Right cardiac atrium (tissue), 5 donors: Measurements from ENCODE around the gene LNX1. TPM values are rescaled to one million over a fixed set of nuclear protein-coding genes. Genes with fewer than 3 reads are reported as not detected.

Experiments
- ATAC-seq, 2 donors: fragments of 200-7000 bp; cut with Tn5 transposase; one replicate each; pipeline versions ENCODE4 v1.8.0 to v1.9.1; 2020; ENCODE audit warnings: moderate library complexity in 2 of 2, mild to moderate bottlenecking in 1 of 2
- DNase-seq, 3 donors: peaks; one replicate each; pipeline ENCODE4 v3.0.0-alpha.2; 2020
- H3K27ac ChIP-seq: one replicate; pipeline ENCODE4 v1.5.1; 2013; ENCODE audit warnings: mild to moderate bottlenecking, low read length, control low read depth, moderate library complexity
- H3K27me3 ChIP-seq: one replicate; pipeline ENCODE4 v1.6.1; 2013; ENCODE audit not compliant: control insufficient read depth, insufficient read depth
- H3K4me1 ChIP-seq: one replicate; pipeline ENCODE4 v1.6.1; 2013; ENCODE audit warnings: low read length; ENCODE audit not compliant: control insufficient read depth, insufficient read depth
- H3K4me3 ChIP-seq: one replicate; pipeline ENCODE4 v1.5.1; 2013; ENCODE audit warnings: low read length, control low read depth
- H3K9me3 ChIP-seq: one replicate; pipeline ENCODE4 v1.6.1; 2013; ENCODE audit warnings: low read length; ENCODE audit not compliant: control insufficient read depth
- WGBS: extraction: QIAGEN DNeasy Blood & Tissue Kit; methylation state at CpG from one replicate; pipeline ENCODE4 v1.1.7; 2013; 5-methylcytosine and 5-hydroxymethylcytosine counted together
- intact Hi-C, 4 donors: fragments of 100-400 bp; cut with DNase I; formaldehyde crosslinking; loops; one replicate each; pipeline versions ENCODE4 v1.11.0 to v1.14.0; 2022 to 2023
- polyA plus RNA-seq: library from polyadenylated mRNA; stranded (reverse); fragments of 200-250 nt; gene quantifications from one replicate; pipeline ENCODE4 v1.2.3, GENCODE V29; 2013
- total RNA-seq, 4 donors: library from RNA; stranded (reverse); fragmentation: NEBNext Ultra II Directional; extraction: Animal tissue kit (Norgen Biotek cat#: 25700); gene quantifications; one replicate each; pipeline ENCODE4 v1.2.1, GENCODE V29; 2021
- donor health status: healthy with polysubstance abuse.
- donor health status: DM: no; HTN: yes; CAD: no.
- donor health status: DM: no; HTN: no; CAD: no.
- donor health status: DM: no; HTN: yes; CAD: no; lungs with severe emphysema.
- donor health status: DM: yes; HTN: yes; CAD: no.

Gene LNX1
- total and polyA plus RNA-seq, 5 donors = 4.4 to 11.5 (median 6.8) TPM

DNA sequence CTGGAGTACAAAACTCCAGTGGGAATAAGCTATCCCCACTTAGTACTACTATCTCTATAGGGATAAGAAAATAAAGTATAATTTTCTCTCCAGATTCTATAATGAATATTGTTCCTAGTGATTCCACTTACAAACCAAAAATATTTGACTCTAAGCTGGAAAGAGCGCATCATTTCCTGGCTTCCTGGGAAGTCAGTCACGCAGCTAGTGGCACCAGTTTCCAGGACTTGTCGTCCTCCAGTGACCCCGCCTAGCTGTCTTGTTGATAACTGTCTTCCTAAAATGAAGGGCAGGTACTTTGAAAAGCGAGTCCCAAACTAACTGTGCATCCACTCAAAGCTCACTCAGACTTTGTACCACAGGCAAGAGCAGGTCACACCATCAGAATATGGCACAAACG lies 39.3 kb downstream of the LNX1 start:
- peak in 1 of 2 donors; percentile 65 for ATAC-seq
- 53% methylated on average over 6 of the region's 6 CpGs for WGBS
- intact Hi-C loops = no loop called here
- no peak overlapping the region for H3K4me3 ChIP-seq
- no peaks in the 10 kb centered on the region for H3K9me3 ChIP-seq
- H3K27me3 ChIP-seq = no peaks in the 10 kb centered on the region
- peaks cover 6% of the 10 kb centered on the region for H3K4me1 ChIP-seq
- no peak for DNase-seq
- no peak overlapping the region for H3K27ac ChIP-seq

DNA sequence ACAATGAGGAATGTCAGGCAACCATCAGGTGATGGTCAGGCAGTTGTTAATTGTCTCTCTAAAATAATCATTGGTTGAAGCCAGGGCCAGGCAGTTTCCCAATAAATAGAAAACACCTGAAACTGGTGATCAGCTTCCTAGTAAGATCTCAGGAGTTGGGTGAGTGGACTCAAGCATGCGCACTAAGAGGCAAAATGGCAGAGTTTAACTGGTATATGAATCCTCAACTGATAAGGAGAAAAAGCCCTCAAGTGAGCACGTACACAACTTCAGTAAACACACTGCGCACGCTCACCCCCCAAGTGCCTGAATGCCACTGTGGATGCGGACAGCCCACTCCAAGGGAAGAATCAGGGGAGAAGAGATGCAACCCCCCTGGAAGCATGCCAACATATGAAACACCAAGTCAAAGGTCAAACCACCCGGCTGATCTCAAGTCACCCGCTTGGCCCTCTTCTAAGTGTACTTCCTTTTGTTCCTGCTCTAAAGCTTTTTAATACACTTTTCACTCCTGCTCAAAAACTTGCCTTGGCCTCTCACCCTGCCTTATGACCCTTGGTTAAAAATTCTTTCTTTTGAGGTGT lies 39.9 kb downstream of the LNX1 start:
- 84% methylated on average over 7 of the region's 7 CpGs for WGBS
- Histone ChIP-seq H3K27ac (no peak overlapping the region), H3K4me1 (peaks cover 6% of the 10 kb centered on the region), H3K27me3 (no peaks in the 10 kb centered on the region), H3K9me3 (no peaks in the 10 kb centered on the region), H3K4me3 (no peak overlapping the region)
- intact Hi-C loops = no loop called here
- ATAC-seq (no peak), DNase-seq (no peak)

GRCh38 chr4:53548662-53549061 lies 42.6 kb downstream of the LNX1 start:
- H3K9me3 ChIP-seq = no peaks in the 10 kb centered on the region
- H3K27ac ChIP-seq = no peak overlapping the region
- H3K4me3 ChIP-seq = no peak overlapping the region
- no peak for ATAC-seq
- H3K4me1 ChIP-seq = peaks cover 2% of the 10 kb centered on the region
- no peak for DNase-seq
- 98% methylated on average over 3 of the region's 3 CpGs for WGBS
- H3K27me3 ChIP-seq = no peaks in the 10 kb centered on the region
- intact Hi-C loops = no loop called here

DNA sequence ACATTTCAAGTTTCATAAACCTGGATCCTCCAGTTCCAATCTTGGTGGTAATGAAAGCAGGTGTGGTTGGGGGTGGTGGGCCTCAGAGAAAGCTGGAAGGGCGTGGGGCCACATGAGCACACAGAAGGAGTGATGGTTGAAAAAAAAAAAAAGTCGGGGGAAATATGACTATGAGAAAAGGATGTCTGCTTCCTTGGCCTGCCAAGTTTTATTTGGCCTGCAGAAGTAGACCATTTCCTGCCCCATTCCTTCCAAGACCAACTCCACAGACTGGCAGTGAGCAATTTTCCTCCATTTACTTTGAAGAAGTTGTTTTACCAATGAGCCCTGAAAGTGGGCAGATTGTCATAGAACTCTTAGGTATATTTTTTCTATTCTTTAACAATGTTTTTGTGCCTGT lies 43.3 kb downstream of the LNX1 start:
- intact Hi-C loops = no loop called here
- DNase-seq (no peak), ATAC-seq (peak in 1 of 2 donors; percentile 52)
- no peak overlapping the region for H3K27ac ChIP-seq
- WGBS = 40% methylated on average over 2 of the region's 2 CpGs
- H3K27me3 ChIP-seq = no peaks in the 10 kb centered on the region
- no peak overlapping the region for H3K4me3 ChIP-seq
- no peaks in the 10 kb centered on the region for H3K9me3 ChIP-seq
- peaks cover 2% of the 10 kb centered on the region for H3K4me1 ChIP-seq

GRCh38 chr4:53545942-53546581 lies 45.2 kb downstream of the LNX1 start:
- no peak overlapping the region for H3K27ac ChIP-seq
- no peak for DNase-seq

DNA sequence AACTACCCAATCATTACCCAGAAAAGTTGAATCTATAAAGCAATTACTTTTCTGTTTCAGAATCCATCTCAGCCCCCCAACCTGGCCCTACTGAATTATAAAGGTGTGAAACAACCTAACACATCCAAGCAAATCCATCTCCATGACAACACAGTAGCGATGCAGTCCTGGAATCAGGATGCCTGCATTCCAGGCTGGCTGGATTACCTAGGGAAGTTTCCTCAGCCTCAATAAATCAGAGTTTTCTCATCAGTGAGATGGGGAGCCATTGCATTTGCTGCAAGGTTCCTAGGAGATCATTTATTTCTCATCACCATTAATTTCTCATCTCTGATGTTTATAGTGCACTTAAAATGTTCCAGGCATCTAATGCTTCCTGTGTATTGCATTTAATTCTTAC lies 46.0 kb downstream of the LNX1 start:
- ATAC-seq = no peak
- 87% methylated on average over 1 of the region's 1 CpG for WGBS

More at GRCh38 chr4:53545942-53546581, 45.2 kb downstream of the LNX1 start:
- Histone ChIP-seq H3K4me1 (no peaks in the 10 kb centered on the region), H3K27me3 (no peaks in the 10 kb centered on the region), H3K9me3 (no peaks in the 10 kb centered on the region), H3K4me3 (no peak overlapping the region)
- no peak for ATAC-seq
- WGBS = 92% methylated on average over 3 of the region's 3 CpGs
- intact Hi-C loops = no loop called here

DNA sequence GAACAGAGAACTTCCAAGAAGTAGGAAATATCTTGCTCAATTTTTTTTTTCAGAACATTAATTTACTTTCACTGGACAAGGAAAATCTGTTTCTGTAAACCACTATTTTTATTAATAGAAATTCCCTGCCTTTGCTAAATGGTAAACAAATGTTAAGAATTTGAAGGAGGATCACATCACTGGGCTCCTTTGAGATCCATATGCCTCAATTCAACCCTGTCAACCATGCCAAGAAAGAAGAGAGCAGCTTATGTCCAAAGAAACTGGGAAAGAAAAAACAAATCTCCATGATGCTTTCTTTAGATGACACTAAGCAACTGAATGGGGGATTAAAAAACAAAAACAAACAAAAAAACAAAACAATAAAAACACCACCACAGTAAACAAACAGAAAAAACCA lies 47.7 kb downstream of the LNX1 start:
- intact Hi-C loops = no loop called here
- no peak overlapping the region for H3K27ac ChIP-seq
- ATAC-seq (no peak), DNase-seq (no peak)
- no peak overlapping the region for H3K4me3 ChIP-seq
- H3K9me3 ChIP-seq = no peaks in the 10 kb centered on the region
- peaks cover 4% of the 10 kb centered on the region for H3K4me1 ChIP-seq
- H3K27me3 ChIP-seq = no peaks in the 10 kb centered on the region

More for the DNA sequence above, 46.0 kb downstream of the LNX1 start:
- no peak for DNase-seq
- intact Hi-C loops = no loop called here
- H3K4me3 ChIP-seq = no peak overlapping the region
- no peak overlapping the region for H3K27ac ChIP-seq
- no peaks in the 10 kb centered on the region for H3K27me3 ChIP-seq
- no peaks in the 10 kb centered on the region for H3K9me3 ChIP-seq
- no peaks in the 10 kb centered on the region for H3K4me1 ChIP-seq

DNA sequence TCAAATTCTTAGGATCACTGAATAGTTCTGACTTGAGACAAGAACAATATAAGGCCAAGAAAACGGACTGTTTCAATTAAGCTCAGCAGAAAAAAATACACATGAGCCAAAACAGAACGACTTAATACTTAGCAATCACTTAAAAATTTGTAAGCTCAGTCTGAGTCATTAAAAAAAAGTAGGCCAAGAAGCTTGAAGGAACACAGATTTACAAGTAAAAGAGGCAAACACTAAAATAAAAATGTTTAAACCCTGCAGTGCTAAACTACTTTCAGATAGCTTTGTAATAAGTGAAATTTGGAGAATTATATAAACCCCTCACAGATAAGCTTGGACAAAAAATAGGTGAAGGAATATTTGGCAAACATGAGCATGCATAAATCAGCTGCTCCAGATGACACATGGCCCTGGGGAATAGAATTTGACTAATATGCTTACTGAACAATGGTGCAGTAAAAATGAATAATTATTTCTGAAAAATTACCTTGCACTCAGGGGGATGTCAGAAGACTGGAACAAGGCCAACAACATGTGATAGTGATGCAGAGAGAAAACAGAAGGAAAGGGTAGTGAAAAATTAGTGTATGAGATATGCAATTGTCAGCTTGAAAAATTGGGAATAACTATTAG lies 49.6 kb downstream of the LNX1 start:
- H3K4me3 ChIP-seq = no peak overlapping the region
- H3K27me3 ChIP-seq = no peaks in the 10 kb centered on the region
- DNase-seq = no peak
- H3K4me1 ChIP-seq = peaks cover 4% of the 10 kb centered on the region
- intact Hi-C loops = no loop called here
- no peaks in the 10 kb centered on the region for H3K9me3 ChIP-seq
- 27% methylated on average over 2 of the region's 2 CpGs for WGBS
- ATAC-seq = peak; percentile 75 to 84
- no peak overlapping the region for H3K27ac ChIP-seq

DNA sequence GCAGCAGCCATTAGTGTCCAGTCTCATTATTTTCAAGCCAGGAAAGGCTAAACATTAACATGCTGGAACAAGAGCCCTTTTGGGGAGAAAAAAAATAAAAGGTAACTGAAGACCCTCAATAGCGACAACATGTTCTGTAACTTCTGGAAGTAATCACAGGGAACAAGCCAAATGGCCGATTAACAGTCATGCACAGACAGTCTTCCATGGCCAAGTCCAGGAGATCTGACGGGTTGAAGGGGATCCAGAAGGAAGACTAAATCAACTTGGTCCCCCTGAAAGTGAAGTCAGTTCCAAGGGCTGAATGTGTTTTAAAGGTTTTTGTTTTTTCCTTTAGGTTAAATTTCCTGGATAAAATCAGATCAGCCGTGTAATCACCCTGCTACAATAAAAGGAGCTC lies 52.5 kb downstream of the LNX1 start:
- DNase-seq (no peak), ATAC-seq (no peak)
- Histone ChIP-seq H3K9me3 (no peaks in the 10 kb centered on the region), H3K27me3 (no peaks in the 10 kb centered on the region), H3K4me3 (no peak overlapping the region), H3K27ac (no peak overlapping the region), H3K4me1 (peaks cover 4% of the 10 kb centered on the region)
- intact Hi-C loops = no loop called here
- 62% methylated on average over 4 of the region's 4 CpGs for WGBS

DNA sequence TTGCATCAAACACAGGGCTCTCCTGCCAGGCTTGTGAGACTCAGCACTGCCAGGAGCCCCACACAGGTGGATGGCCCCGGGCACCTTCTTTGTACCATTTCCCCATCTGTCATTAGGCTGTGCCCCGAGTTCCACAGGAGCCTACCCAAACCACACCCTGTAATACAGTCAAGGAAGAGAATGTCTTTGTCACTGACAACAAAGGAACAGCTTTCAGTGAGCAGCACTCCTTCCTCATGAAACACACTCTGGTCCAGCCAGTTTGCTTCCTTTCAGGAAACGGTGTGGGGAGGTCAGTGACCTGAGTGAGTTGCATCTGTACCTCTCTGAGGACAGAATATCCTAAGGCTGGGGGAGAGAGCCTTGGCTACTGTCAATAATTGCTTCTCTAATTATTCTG lies 53.7 kb downstream of the LNX1 start:
- Histone ChIP-seq H3K4me3 (no peak overlapping the region), H3K27ac (peak overlapping the region; percentile 22), H3K4me1 (peaks cover 4% of the 10 kb centered on the region), H3K9me3 (no peaks in the 10 kb centered on the region), H3K27me3 (no peaks in the 10 kb centered on the region)
- ATAC-seq (peak in 1 of 2 donors; percentile 53), DNase-seq (no peak)
- intact Hi-C loops = no loop called here
- WGBS = 59% methylated on average over 3 of the region's 3 CpGs

DNA sequence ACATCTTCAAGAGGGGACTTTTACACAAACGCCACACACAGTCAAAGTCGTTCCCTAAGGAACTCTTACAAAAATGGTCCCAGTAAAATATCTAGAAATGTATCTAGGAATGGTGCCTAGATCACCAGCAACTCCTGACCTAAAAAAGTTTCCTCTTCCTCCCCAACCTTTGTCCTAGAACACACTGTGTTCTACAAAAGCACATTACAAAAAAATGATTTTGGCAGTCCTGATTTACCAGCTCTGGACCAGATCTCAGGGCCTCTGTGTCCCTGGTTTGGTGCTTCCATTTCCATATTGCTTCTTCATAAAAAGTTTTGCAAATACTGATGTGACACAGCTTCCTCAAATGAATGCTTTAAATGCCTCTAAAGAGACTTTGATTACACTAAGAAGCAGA lies 55.0 kb downstream of the LNX1 start:
- ATAC-seq (no peak), DNase-seq (no peak)
- no peaks in the 10 kb centered on the region for H3K9me3 ChIP-seq
- no peak overlapping the region for H3K4me3 ChIP-seq
- H3K27ac ChIP-seq = no peak overlapping the region
- intact Hi-C loops = no loop called here
- H3K27me3 ChIP-seq = no peaks in the 10 kb centered on the region
- WGBS = 73% methylated on average over 2 of the region's 2 CpGs
- peaks cover 4% of the 10 kb centered on the region for H3K4me1 ChIP-seq
